HG03565 (cell line): Measurements from ENCODE around the gene TENM4.

Source experiments
- ATAC-seq: cut with Tn5 transposase; IDR thresholded peaks from one replicate; pipeline ENCODE4 v1.9.1; 2021; ENCODE audit warnings: mild to moderate bottlenecking, moderate library complexity; ENCODE audit not compliant: unreplicated experiment

TENM4 gene

GRCh38 chr11:79393362-79394043, 47.3 kb downstream of the TENM4 start:
- ATAC-seq = no peak

GRCh38 chr11:79392161-79392560, 48.7 kb downstream of the TENM4 start:
- no peak for ATAC-seq

- ATAC-seq = no peak
Observed at GRCh38 chr11:79390923-79391322, 49.9 kb downstream of the TENM4 start.

DNA sequence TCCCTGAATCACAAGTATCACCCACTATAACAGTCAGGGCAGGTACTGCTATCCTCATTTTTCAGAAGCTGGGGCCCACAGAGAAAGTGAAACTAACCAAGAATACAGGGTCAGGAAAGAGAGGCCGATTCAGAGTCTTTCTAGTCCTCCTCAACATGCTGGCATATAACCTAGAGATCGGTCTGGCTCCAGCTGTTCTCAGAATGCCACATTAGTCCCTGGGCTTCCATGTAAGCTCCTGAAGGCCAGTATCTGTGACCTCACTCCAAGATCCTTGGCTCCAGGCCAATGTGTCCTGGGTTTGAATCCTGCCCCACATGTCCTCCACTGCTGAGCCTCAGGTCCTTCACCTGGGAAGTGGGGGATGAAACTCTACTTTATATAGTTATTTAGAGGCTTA, 50.4 kb downstream of the TENM4 start:
- no peak for ATAC-seq

DNA sequence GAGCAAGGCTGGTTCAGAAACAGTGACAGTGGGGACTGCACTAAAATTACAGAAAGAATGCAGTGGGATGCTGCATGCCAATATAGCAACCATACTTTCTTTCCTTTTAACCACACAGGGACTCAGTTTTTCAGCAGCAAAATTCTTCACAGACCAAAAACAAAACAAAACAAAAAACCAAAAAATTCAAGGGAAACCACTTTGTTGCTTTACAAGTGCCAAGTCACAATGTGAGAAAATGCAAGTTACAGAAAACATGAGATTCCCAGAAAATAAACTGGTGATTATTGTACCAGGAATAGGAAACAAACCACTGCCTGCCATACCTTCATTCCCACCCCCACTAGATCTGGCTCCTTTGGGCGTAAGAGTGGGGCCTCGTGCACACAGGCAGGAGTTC, 52.6 kb downstream of the TENM4 start:
- no peak for ATAC-seq

DNA sequence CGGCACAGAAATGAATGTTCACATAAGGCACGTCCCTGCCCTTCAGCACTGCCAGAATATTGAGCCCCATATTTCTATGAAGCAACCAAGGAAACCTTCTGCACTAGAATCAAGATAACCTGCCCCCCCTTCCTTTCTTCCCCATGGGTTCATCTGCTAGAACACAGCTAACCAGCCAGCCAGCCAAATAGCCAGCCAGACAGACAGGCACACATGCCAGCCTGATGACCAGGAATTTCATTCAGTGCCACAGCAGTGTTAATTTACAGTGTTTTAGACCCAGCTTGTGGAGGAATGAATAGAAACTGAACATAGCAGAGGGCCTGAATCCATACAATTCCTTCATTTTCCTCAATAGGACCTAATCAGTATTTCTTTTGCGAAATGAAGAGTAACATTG, 57.0 kb downstream of the TENM4 start:
- ATAC-seq = no peak

DNA sequence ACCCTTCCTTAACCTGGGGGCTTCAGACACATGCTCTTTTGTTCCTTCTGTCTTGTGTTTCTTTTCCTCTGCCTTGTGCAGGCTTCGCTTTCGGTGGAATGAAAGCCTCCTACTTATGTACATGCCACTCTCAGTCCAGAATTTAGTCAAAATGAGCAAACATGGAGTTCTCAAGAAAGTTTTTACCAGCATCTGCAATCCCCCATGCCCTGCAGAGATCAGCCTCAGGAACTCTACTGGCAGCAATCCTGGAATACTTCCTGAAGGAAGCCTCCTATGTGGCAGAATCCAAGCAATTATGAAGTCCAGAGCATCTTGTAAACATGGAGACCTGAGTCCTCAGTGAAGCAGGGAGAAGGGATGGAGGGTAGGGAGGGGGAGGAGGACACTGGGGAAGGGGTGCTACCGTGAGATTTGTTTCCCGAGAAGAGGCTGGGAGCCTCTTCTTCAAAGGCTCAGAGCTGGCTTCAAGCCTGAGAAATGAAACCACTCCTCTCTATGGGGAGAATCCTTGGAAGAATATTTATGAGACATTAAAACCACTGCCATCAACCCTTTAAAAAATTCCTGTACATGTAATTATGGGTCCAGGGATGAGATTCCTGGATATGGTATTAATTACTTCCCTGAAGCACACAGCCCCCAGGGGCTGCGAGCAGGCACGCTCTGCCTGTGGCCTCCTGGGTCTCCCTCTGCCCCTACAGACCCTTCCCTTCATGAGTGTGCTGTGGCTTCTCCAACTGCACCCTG, 58.4 kb downstream of the TENM4 start:
- ATAC-seq = no peak

GRCh38 chr11:79381036-79381435, 59.8 kb downstream of the TENM4 start:
- ATAC-seq = no peak

- ATAC-seq = no peak
Observed at GRCh38 chr11:79377406-79377805, 63.4 kb downstream of the TENM4 start.

GRCh38 chr11:79375818-79376550, 64.8 kb downstream of the TENM4 start:
- ATAC-seq = no peak

DNA sequence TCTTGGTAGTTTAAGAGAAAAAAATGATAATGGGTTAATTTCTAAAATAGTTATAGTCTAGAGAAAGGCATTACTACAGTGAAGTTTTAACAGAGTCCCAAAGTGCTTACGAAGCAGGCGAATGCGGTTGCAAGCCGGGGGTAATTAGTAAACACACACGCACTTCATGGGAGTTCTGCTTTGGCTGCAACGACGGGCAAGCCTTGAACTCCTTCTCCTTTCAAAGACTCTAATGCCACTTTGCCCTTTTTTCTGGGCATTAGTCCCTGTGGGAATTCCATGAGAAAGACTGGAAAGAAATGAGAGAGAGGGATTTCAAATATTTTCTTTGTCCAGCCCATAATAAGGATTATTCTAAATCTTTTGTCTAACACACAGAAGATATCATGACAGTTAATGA, 66.1 kb downstream of the TENM4 start:
- no peak for ATAC-seq

DNA sequence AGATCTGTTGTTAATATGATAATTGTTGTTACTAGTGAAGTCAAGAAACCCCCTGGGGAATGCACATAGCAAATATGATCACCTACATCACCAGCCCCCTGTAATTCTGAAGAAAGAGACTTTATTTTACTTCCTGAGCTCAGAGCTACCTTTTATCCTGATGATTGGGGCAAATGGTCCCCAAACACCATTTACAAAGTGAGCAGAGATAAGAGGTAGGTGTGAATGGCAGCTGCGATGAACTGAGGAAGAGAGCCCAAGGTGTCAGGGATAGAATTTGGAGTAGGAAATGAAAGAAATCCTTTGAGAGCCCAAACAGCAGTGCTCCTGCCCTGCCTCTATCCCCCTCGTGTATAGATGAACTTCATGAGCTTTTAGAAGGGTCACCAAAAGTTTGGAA, 69.1 kb downstream of the TENM4 start:
- ATAC-seq = no peak

- no peak for ATAC-seq
Observed at GRCh38 chr11:79371152-79371551, 69.7 kb downstream of the TENM4 start.

DNA sequence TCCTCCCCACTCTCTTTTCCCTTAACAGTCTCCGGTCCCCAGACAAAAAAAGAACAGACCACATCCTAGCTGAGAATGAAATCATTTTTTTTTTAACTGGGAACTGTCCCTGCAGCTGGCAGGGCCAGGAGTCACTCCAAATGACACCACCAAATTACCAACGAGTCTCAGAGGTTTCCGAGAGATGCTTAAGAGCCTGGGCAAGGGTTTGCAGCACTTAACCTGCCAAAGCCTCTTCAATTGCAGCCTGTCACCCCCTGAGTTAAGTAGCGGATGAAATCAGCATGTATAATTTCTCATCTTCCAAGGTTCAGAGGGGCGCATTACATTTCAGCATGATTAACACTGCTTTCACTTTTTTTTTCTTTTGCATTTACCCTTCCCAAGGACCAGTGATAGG, 71.8 kb downstream of the TENM4 start:
- no peak for ATAC-seq

- ATAC-seq = no peak
Observed at GRCh38 chr11:79367844-79368243, 73.0 kb downstream of the TENM4 start.

DNA sequence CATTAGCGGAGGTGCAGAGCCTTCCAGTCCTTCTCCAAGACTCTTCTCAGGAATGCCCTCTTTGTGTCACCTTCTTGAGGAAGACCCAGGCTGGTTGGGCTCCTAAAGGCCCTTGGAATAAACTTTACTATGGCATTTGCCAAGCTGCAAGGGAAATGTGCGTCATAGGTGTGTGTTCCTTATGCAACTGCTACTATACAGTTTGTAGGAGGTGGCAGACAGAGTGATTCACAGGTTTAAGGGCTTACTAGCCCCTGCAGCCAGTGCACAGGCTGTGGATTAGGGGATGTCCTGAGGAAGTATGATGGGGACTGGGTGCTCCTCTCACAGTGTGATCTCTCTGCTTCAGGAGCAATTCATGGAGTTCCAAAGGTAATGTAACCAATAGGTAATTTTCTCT, 74.6 kb downstream of the TENM4 start:
- ATAC-seq = no peak

GRCh38 chr11:79363861-79364378, 76.9 kb downstream of the TENM4 start:
- ATAC-seq = no peak

DNA sequence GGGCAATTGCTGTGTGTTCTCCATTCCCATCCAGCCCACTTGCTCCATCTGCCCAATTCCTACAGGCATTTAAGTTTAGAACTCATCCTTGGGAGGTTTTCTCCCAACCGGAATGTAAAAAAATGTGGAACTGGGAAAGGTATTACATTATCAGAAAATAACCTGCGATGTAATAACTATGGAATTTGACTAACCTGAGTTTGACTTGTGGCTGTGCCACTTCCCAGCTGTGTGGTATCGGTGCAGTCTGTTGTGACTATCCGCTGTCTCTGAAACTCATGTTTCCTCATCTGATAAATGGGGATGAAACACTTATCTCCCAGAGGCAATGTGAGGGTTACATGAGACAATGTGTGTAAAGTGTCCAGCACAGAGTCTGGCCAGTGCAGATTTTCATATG, 77.6 kb downstream of the TENM4 start:
- no peak for ATAC-seq

- no peak for ATAC-seq
Observed at GRCh38 chr11:79362821-79363220, 78.0 kb downstream of the TENM4 start.

DNA sequence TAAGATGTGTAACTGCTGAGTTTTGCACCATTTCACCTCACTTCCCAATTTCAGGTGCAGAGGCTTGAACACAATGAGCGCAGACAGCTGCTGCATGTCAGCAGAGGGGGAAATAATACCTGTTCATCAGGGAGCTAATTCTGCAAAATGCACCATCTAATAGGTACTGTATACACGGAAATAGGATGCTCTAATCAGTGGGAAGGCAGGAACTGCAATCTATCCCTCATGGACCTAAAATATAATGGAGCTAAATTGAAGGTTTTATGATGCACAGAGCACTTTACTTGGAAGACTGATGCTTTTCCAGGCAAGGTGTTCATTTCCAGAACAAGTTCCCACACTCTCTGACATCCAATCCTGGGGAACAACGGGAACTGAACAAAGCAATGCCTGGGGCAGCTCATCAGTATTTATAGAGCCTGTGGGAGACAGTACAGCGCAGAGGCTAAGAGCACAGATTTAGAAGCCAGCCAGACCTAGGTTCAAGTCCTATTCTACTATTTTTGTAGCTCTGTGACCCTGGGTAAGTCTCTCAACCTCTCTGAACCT, 78.5 kb downstream of the TENM4 start:
- no peak for ATAC-seq

DNA sequence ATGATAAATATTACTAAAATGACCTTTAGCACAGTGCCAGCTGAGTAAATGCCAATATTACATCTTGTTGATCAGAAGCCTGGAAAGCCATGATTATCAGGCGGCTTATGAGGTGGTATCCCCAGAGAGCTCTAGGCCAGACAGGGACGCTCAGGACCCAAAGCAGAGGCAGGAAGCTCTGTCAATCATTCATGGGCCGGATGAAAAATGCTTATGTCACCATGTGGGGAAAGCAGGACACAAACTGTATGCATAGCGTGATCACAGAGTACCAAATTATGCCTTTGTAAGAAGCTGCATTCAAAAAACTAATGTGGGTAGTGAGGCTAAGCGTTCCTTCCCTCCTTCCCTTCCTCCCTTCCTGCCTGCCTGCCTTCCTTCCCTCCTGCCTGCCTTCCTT, 82.6 kb downstream of the TENM4 start:
- ATAC-seq = no peak
